Activated CD4-positive, CD25-positive, alpha-beta regulatory T cell treated with anti-CD3 and anti-CD28 coated beads, Interleukin-2, amount 50 U/mL, for 72 hours (primary cell): Measurements from ENCODE around the gene TRIP10.
A peak's percentile ranks its signal among the peaks of the same experiment; 100 is the strongest.
"Not testable (repeated sequence)": the region's sequence is repeated elsewhere in the genome, so short reads cannot be mapped to it uniquely, and the experiment has no call there.

Experiments
- DNase-seq: peaks from one replicate; pipeline ENCODE4 v3.0.0; 2021

The TRIP10 gene

GRCh38 chr19:6771648-6772027, 32.2 kb downstream of the TRIP10 start:
- DNase-seq = not testable (repeated sequence)

GRCh38 chr19:6772028-6772865, 32.8 kb downstream of the TRIP10 start, which contains the start of gene VAV1:
Gene VAV1, plus strand, starts transcription at chr19:6772708. Its CDS starts 100 bp downstream, at chr19:6772808.
- peak; percentile 74 for DNase-seq

GRCh38 chr19:6772866-6773322, 33.4 kb downstream of the TRIP10 start:
- DNase-seq = peak; percentile 46

GRCh38 chr19:6773323-6773931, 33.9 kb downstream of the TRIP10 start:
- DNase-seq = no peak

- DNase-seq = no peak
These were observed 35.6 kb downstream of the TRIP10 start for GRCh38 chr19:6774821-6775707.

- DNase-seq = not testable (repeated sequence)
These were observed 36.6 kb downstream of the TRIP10 start for GRCh38 chr19:6776045-6776444.

GRCh38 chr19:6776999-6777398, 37.5 kb downstream of the TRIP10 start:
- no peak for DNase-seq

- no peak for DNase-seq
These were observed 38.0 kb downstream of the TRIP10 start for GRCh38 chr19:6777434-6777833.

GRCh38 chr19:6778386-6778785, 38.9 kb downstream of the TRIP10 start:
- no peak for DNase-seq

- DNase-seq = no peak
These were observed 39.7 kb downstream of the TRIP10 start for GRCh38 chr19:6779206-6779605.

GRCh38 chr19:6787393-6787792, 47.9 kb downstream of the TRIP10 start:
- DNase-seq = no peak

GRCh38 chr19:6788896-6789295, 49.4 kb downstream of the TRIP10 start:
- DNase-seq = no peak

- no peak for DNase-seq
These were observed 51.0 kb downstream of the TRIP10 start for GRCh38 chr19:6790194-6791128.

GRCh38 chr19:6791237-6791636, 51.8 kb downstream of the TRIP10 start:
- DNase-seq = no peak

- no peak for DNase-seq
These were observed 53.9 kb downstream of the TRIP10 start for GRCh38 chr19:6793411-6793810.

- DNase-seq = no peak
These were observed 54.5 kb downstream of the TRIP10 start for GRCh38 chr19:6793973-6794372.

- DNase-seq = no peak
These were observed 55.4 kb downstream of the TRIP10 start for GRCh38 chr19:6794686-6795431.

- no peak for DNase-seq
These were observed 56.8 kb downstream of the TRIP10 start for GRCh38 chr19:6796278-6796677.

GRCh38 chr19:6797646-6798045, 58.2 kb downstream of the TRIP10 start:
- DNase-seq = no peak

- not testable (repeated sequence) for DNase-seq
These were observed 60.8 kb downstream of the TRIP10 start for GRCh38 chr19:6800160-6800790.

- no peak for DNase-seq
These were observed 61.6 kb downstream of the TRIP10 start for GRCh38 chr19:6800991-6801484.
